Retinal pigment epithelial cell (primary cell): ENCODE data around the gene BCAN.

Experiments
- DNase-seq: peaks from one replicate; pipeline ENCODE4 v3.0.0-alpha.2; 2010; ENCODE audit warnings: low read depth
- H3K4me3 ChIP-seq: 2 replicates; pipeline ENCODE4 v1.5.1; 2011; ENCODE audit warnings: mild to moderate bottlenecking, low read length, control low read depth, moderate library complexity
- CTCF ChIP-seq: conservative IDR thresholded peaks from 2 replicates; pipeline ENCODE4 v1.5.1; 2011; ENCODE audit warnings: low read depth, low read length, control low read depth, inconsistent platforms

Gene BCAN

GRCh38 chr1:156662800-156663055 lies 20.8 kb downstream of the BCAN start:
- DNase-seq: no peak
- no peak for TF ChIP-seq CTCF
- H3K4me3 ChIP-seq: no peak overlapping the region

- no peak for TF ChIP-seq CTCF
- DNase-seq: no peak
- H3K4me3 ChIP-seq: no peak overlapping the region
Measured at GRCh38 chr1:156663178-156663577, 21.3 kb downstream of the BCAN start.

- TF ChIP-seq CTCF: no peak
- DNase-seq: no peak
- no peak overlapping the region for H3K4me3 ChIP-seq
Measured at GRCh38 chr1:156664046-156664766, 22.3 kb downstream of the BCAN start.

GRCh38 chr1:156664767-156665411 lies 23.0 kb downstream of the BCAN start:
- H3K4me3 ChIP-seq: no peak overlapping the region
- no peak for DNase-seq
- no peak for TF ChIP-seq CTCF

GRCh38 chr1:156665539-156665938 lies 23.6 kb downstream of the BCAN start:
- no peak for DNase-seq
- TF ChIP-seq CTCF: no peak
- H3K4me3 ChIP-seq: no peak overlapping the region

GRCh38 chr1:156666862-156667609 lies 25.1 kb downstream of the BCAN start:
- H3K4me3 ChIP-seq: no peak overlapping the region
- no peak for TF ChIP-seq CTCF
- DNase-seq: no peak

GRCh38 chr1:156667610-156667967 lies 25.7 kb downstream of the BCAN start:
- TF ChIP-seq CTCF: no peak
- no peak overlapping the region for H3K4me3 ChIP-seq
- DNase-seq: no peak
